H1 (cell line): Measurements from ENCODE around the gene PXK. TPM values are rescaled to one million over a fixed set of nuclear protein-coding genes. Genes with fewer than 3 reads are reported as not detected.

Experiments used
- CTCF ChIA-PET: fragments of 300-600 bp; sonication (Branson Sonifier 250); formaldehyde crosslinking; loops from one replicate; lab custom pipeline; 2021; ENCODE audit not compliant: partially characterized antibody; lab: Charles Lee
- POLR2A ChIA-PET: fragments of 300-600 bp; sonication (Branson Sonifier 250); formaldehyde crosslinking; loops from one replicate; lab custom pipeline; 2021; ENCODE audit warnings: inconsistent platforms; ENCODE audit not compliant: partially characterized antibody; lab: Charles Lee
- DNase-seq, 2 experiments: peaks; one replicate each; pipeline versions ENCODE4 v3.0.0 to v3.0.0-alpha.2; 2010 to 2022; ENCODE audit warnings: low spot score in 2 of 2, low read depth in 1 of 2, mixed read lengths in 1 of 2
- FAIRE-seq: peaks from 2 replicates; lab custom pipeline; 2011; peaks lifted over from hg19 to GRCh38; lab: Jason Lieb, UNC
- H2AFZ ChIP-seq: 2 replicates; pipeline ENCODE4 v1.8.1; 2012; ENCODE audit warnings: low read length, inconsistent platforms
- H2AK5ac ChIP-seq: 2 replicates; pipeline ENCODE4 v1.6.1; 2013; ENCODE audit warnings: low read depth, low read length
- H2BK120ac ChIP-seq: replicated peaks from 2 replicates; pipeline ENCODE3; 2013; ENCODE audit warnings: low read depth, low read length, inconsistent platforms
- H2BK12ac ChIP-seq: 2 replicates; pipeline ENCODE4 v1.6.1; 2013; ENCODE audit warnings: low read depth, low read length
- H2BK15ac ChIP-seq: 2 replicates; pipeline ENCODE4 v1.6.1; 2013; ENCODE audit warnings: low read length
- H2BK20ac ChIP-seq: 2 replicates; pipeline ENCODE4 v1.6.1; 2013; ENCODE audit warnings: low read length
- H2BK5ac ChIP-seq: 2 replicates; pipeline ENCODE4 v1.6.1; 2013; ENCODE audit warnings: low read depth, low read length
- H3K14ac ChIP-seq: 2 replicates; pipeline ENCODE4 v1.6.1; 2013; ENCODE audit warnings: inconsistent platforms; ENCODE audit not compliant: insufficient read length
- H3K18ac ChIP-seq: 2 replicates; pipeline ENCODE4 v1.6.1; 2013; ENCODE audit warnings: low read length; ENCODE audit errors: extremely low read depth
- H3K23ac ChIP-seq: 2 replicates; pipeline ENCODE4 v1.6.1; 2013; ENCODE audit warnings: inconsistent platforms; ENCODE audit not compliant: insufficient read length
- H3K23me2 ChIP-seq: 2 replicates; pipeline ENCODE4 v1.6.1; 2013; ENCODE audit warnings: low read depth, low read length
- H3K27ac ChIP-seq: 2 replicates; pipeline ENCODE4 v1.6.1; 2011; ENCODE audit warnings: low read depth, low read length, inconsistent platforms
- H3K27me3 ChIP-seq, 4 experiments: replicated peaks in 1 of 4; 1 replicate in 1 of 4; 2 replicates in 3 of 4; pipeline versions ENCODE4 v1.6.1 to v1.8.1; 2011 to 2013; ENCODE audit warnings: low read length in 3 of 4, mild to moderate bottlenecking in 3 of 4, inconsistent platforms in 2 of 4, mixed read lengths in 2 of 4, moderate library complexity in 1 of 4; ENCODE audit not compliant: control insufficient read depth in 3 of 4, insufficient read depth in 3 of 4; ENCODE audit errors: extremely low read depth in 1 of 4
- H3K36me3 ChIP-seq, 4 experiments: 2 replicates each; pipeline versions ENCODE4 v1.6.1 to v1.8.1; 2011 to 2013; ENCODE audit warnings: mild to moderate bottlenecking in 4 of 4, low read length in 3 of 4, moderate library complexity in 2 of 4, control low read depth in 1 of 4, inconsistent platforms in 1 of 4; ENCODE audit not compliant: insufficient read depth in 4 of 4, control insufficient read depth in 2 of 4
- H3K4ac ChIP-seq: replicated peaks from 2 replicates; pipeline ENCODE3; 2013; ENCODE audit warnings: low read length, low read depth, mixed read lengths, inconsistent platforms; ENCODE audit not compliant: insufficient read length
- H3K4me1 ChIP-seq, 4 experiments: replicated peaks in 1 of 4; 1 replicate in 1 of 4; 2 replicates in 3 of 4; pipeline versions ENCODE4 v1.6.1 to v1.8.1; 2011 to 2013; ENCODE audit warnings: low read length in 3 of 4, inconsistent platforms in 2 of 4, mixed read lengths in 1 of 4; ENCODE audit not compliant: insufficient read depth in 4 of 4, control insufficient read depth in 3 of 4
- H3K4me2 ChIP-seq, 2 experiments: 2 replicates each; pipeline versions ENCODE4 v1.6.1 to v1.8.1; 2011 to 2013; ENCODE audit warnings: low read depth in 2 of 2, low read length in 2 of 2, control low read depth in 1 of 2, inconsistent platforms in 1 of 2, mild to moderate bottlenecking in 1 of 2; ENCODE audit not compliant: insufficient read depth in 1 of 2
- H3K4me3 ChIP-seq, 4 experiments: fragments of 200-600, 300-600 bp in 1 of 4; sonication (generic), shearing (Covaris generic), sonication (Bioruptor Twin) in 1 of 4; 2 replicates each; pipeline versions ENCODE4 v1.5.1 to v1.8.1; 2011 to 2016; ENCODE audit warnings: low read length in 4 of 4, low read depth in 3 of 4, control low read depth in 2 of 4, inconsistent platforms in 2 of 4, mild to moderate bottlenecking in 2 of 4, mixed read lengths in 1 of 4, moderate library complexity in 1 of 4; ENCODE audit not compliant: insufficient read depth in 2 of 4; ENCODE audit errors: extremely low read depth in 1 of 4
- H3K56ac ChIP-seq: replicated peaks from 2 replicates; pipeline ENCODE3; 2013; ENCODE audit warnings: low read depth, mild to moderate bottlenecking, mixed read lengths, low read length, inconsistent platforms; ENCODE audit not compliant: insufficient read length
- H3K79me1 ChIP-seq: 2 replicates; pipeline ENCODE4 v1.6.1; 2013; ENCODE audit warnings: low read depth, low read length, control low read depth
- H3K79me2 ChIP-seq, 2 experiments: 2 replicates each; pipeline versions ENCODE4 v1.6.1 to v1.8.1; 2012 to 2013; ENCODE audit warnings: low read length in 2 of 2, mild to moderate bottlenecking in 2 of 2, inconsistent platforms in 1 of 2; ENCODE audit not compliant: insufficient read depth in 2 of 2, control insufficient read depth in 1 of 2
- H3K9ac ChIP-seq, 4 experiments: replicated peaks in 1 of 4; 1 replicate in 1 of 4; 2 replicates in 3 of 4; pipeline versions ENCODE4 v1.6.1 to v1.8.1; 2011 to 2013; ENCODE audit warnings: low read depth in 3 of 4, low read length in 3 of 4, control low read depth in 2 of 4, mild to moderate bottlenecking in 2 of 4, moderate library complexity in 2 of 4, inconsistent platforms in 1 of 4; ENCODE audit errors: extremely low read depth in 1 of 4
- H3K9me3 ChIP-seq, 2 experiments: 2 replicates each; pipeline versions ENCODE4 v1.6.1 to v1.8.1; 2012 to 2013; ENCODE audit warnings: mild to moderate bottlenecking in 2 of 2, moderate library complexity in 2 of 2, control low read depth in 1 of 2, inconsistent platforms in 1 of 2, low read depth in 1 of 2, low read length in 1 of 2, mixed read lengths in 1 of 2; ENCODE audit not compliant: insufficient read depth in 2 of 2
- H4K20me1 ChIP-seq, 2 experiments: replicated peaks in 1 of 2; 2 replicates each; pipeline versions ENCODE3 to v1.8.1; 2011 to 2013; ENCODE audit warnings: inconsistent platforms in 2 of 2, low read length in 2 of 2, mild to moderate bottlenecking in 1 of 2; ENCODE audit not compliant: insufficient read depth in 2 of 2, control insufficient read depth in 1 of 2
- H4K5ac ChIP-seq: 2 replicates; pipeline ENCODE4 v1.6.1; 2013; ENCODE audit warnings: low read length, low read depth, mixed read lengths, inconsistent platforms; ENCODE audit not compliant: insufficient read length
- H4K8ac ChIP-seq: 2 replicates; pipeline ENCODE4 v1.8.0; 2013; ENCODE audit warnings: mild to moderate bottlenecking, moderate library complexity, low read length, inconsistent platforms; ENCODE audit not compliant: insufficient read depth; ENCODE audit errors: extremely low read depth
- H4K91ac ChIP-seq: replicated peaks from 2 replicates; pipeline ENCODE3; 2013; ENCODE audit warnings: low read length, mixed read lengths, inconsistent platforms; ENCODE audit not compliant: insufficient read length
- ASH2L ChIP-seq: fragments of 200-600, 300-600 bp; sonication (generic); IDR thresholded peaks from one replicate; pipeline ENCODE4 v1.7.1; 2017; ENCODE audit warnings: low read length
- BCL11A ChIP-seq, 2 experiments: IDR thresholded peaks; one replicate each; pipeline ENCODE4 v1.6.1; 2011; ENCODE audit warnings: low read depth in 2 of 2, low read length in 2 of 2, mild to moderate bottlenecking in 2 of 2
- CBX5 ChIP-seq: fragments of 300-800, 300-1000 bp; sonication (generic); IDR thresholded peaks from 2 replicates; pipeline ENCODE4 v1.7.1; 2016; ENCODE audit warnings: antibody characterized with exemption, low read length, low read depth
- CEBPB ChIP-seq: IDR thresholded peaks from 2 replicates; pipeline ENCODE4 v1.6.1; 2012; ENCODE audit warnings: low read depth, low read length
- HDAC6 ChIP-seq: IDR thresholded peaks from one replicate; pipeline ENCODE4 v1.7.1; 2012; ENCODE audit warnings: low read depth, mild to moderate bottlenecking, inconsistent platforms, low read length, moderate library complexity
- RAD21 ChIP-seq, 2 experiments: IDR thresholded peaks in 1 of 2; conservative IDR thresholded peaks in 1 of 2; 2 replicates each; pipeline ENCODE4 v1.6.1; 2011; ENCODE audit warnings: low read depth in 2 of 2, low read length in 2 of 2, improper control_type of control experiment in 1 of 2, inconsistent platforms in 1 of 2, mild to moderate bottlenecking in 1 of 2, moderate library complexity in 1 of 2
- RXRA ChIP-seq: IDR thresholded peaks from 2 replicates; pipeline ENCODE4 v1.6.1; 2011; ENCODE audit warnings: low read depth, mild to moderate bottlenecking, low read length, moderate library complexity; ENCODE audit not compliant: insufficient read depth
- SP1 ChIP-seq: IDR thresholded peaks from 2 replicates; pipeline ENCODE4 v1.6.1; 2011; ENCODE audit warnings: low read depth, low read length
- TAF7 ChIP-seq: optimal IDR thresholded peaks from 2 replicates; pipeline ENCODE3; 2011; ENCODE audit warnings: low read depth, mild to moderate bottlenecking, inconsistent platforms, low read length, moderate library complexity, borderline replicate concordance
- USF2 ChIP-seq: IDR thresholded peaks from 2 replicates; pipeline ENCODE4 v1.6.1; 2011; ENCODE audit warnings: low read length, improper control_type of control experiment
- WGBS, 2 experiments: shearing (Covaris generic) in 1 of 2; methylation state at CpG; one replicate each; pipeline versions ENCODE4 v1.1.6 to v1.1.7; 2013 to 2015; ENCODE audit warnings: low lambda C conversion rate in 2 of 2, mixed read lengths in 2 of 2, inconsistent platforms in 1 of 2, low coverage in 1 of 2, missing lambda C conversion rate in 1 of 2; ENCODE audit not compliant: insufficient replicate concordance in 2 of 2, insufficient coverage in 1 of 2, insufficient read length in 1 of 2; ENCODE audit errors: extremely low coverage in 1 of 2, missing lambda C conversion rate in 1 of 2; 5-methylcytosine and 5-hydroxymethylcytosine counted together
- polyA plus RNA-seq, 7 experiments: library from polyadenylated mRNA; depleted of rRNA in 3 of 7; stranded (reverse) in 5 of 7; unstranded in 2 of 7; fragments of >200 nt in 5 of 7; fragments of 200-250 nt in 2 of 7; gene quantifications; 1 replicate in 5 of 7; 2 replicates in 1 of 7; 4 replicates in 1 of 7; pipeline versions ENCODE4 v1.2.1 to v1.2.3, GENCODE V29; 2011 to 2013; ENCODE audit warnings: missing spikeins in 2 of 7, mixed read lengths in 2 of 7
- total RNA-seq: library from RNA; stranded (reverse); fragmentation: NEBNext Ultra II Directional; extraction: Animal tissue kit (Norgen Biotek cat#: 25700); gene quantifications from 2 replicates; pipeline ENCODE4 v1.2.1, GENCODE V29; 2021

PXK gene
- total and polyA plus RNA-seq, 2 of the 8 experiments (the other 6 are each of a cell fraction or from before 2014, with no cell fraction given) = 3.5 to 7.1 TPM

GRCh38 chr3:58398669-58399333 lies 66.1 kb downstream of the PXK start:
- Histone ChIP-seq H2BK120ac (no peak overlapping the region), H3K9me3 (no peaks in the 10 kb centered on the region), H3K79me1 (no peaks in the 10 kb centered on the region), H2AFZ (no peak overlapping the region), H3K36me3 (no peaks in the 10 kb centered on the region), H3K79me2 (no peaks in the 10 kb centered on the region), H4K5ac (no peak overlapping the region), H2AK5ac (no peak overlapping the region), H3K18ac (no peak overlapping the region), H3K27me3 (no peaks in the 10 kb centered on the region), H4K8ac (no peak overlapping the region), H2BK5ac (no peak overlapping the region), H2BK15ac (no peak overlapping the region), H3K4me1 (peaks cover 2 to 13% (median 10%) of the 10 kb centered on the region in 4 experiments; a peak in 5 of 7 replicates), H3K27ac (no peak overlapping the region), H3K23me2 (no peaks in the 10 kb centered on the region), H3K9ac (no peak overlapping the region), H3K56ac (no peak overlapping the region), H3K4ac (no peak overlapping the region), H3K23ac (no peak overlapping the region), H4K91ac (no peak overlapping the region), H3K4me3 (no peak overlapping the region)
- POLR2A ChIA-PET = interaction anchor here (1.4 kb wide), 1 partner anchor 35 kb away, joined by 3 read pairs; the partner anchor contains the start of gene PDHB
- CTCF ChIA-PET = interaction anchor here (0.6 kb wide), 1 partner anchor 74 kb away, joined by 3 read pairs; no protein-coding TSS in a partner anchor
- TF ChIP-seq ASH2L (no peak), CBX5 (no peak), HDAC6 (no peak), USF2 (no peak), RAD21 (IDR thresholded peaks at IDR 0.05 in 1 of 2, conservative IDR thresholded peaks at IDR 0.05 in 1 of 2; ENCODE audit: low read depth in 2 of 2, low read length in 2 of 2) (no peak), BCL11A (IDR thresholded peaks at IDR 0.05; ENCODE audit: low read depth in 2 of 2, low read length in 2 of 2) (no peak), RXRA (no peak), TAF7 (no peak), SP1 (no peak), CEBPB (no peak)
- TF ChIP-seq, all 59 proteins: peak for 0
- H2BK20ac ChIP-seq = no peak overlapping the region
- no peak overlapping the region for H3K4me2 ChIP-seq
- no peak overlapping the region for H3K14ac ChIP-seq
- FAIRE-seq = no peak
- 92% methylated on average over 9 of the region's 9 CpGs; no CpG with 5 or more reads in 1 of the 2 experiments for WGBS, 2 experiments
- DNase-seq = no peak
- H2BK12ac ChIP-seq = no peak overlapping the region
- no peaks in the 10 kb centered on the region for H4K20me1 ChIP-seq
